PC-3 (cell line): Measurements from ENCODE around the gene GAPDH.

Experiments used
- CTCF ChIP-seq: fragments of 300-600 bp; sonication (generic); conservative IDR thresholded peaks from 2 replicates; pipeline ENCODE4 v1.5.1; 2017; ENCODE audit warnings: antibody characterized with exemption, low read depth, mild to moderate bottlenecking, low read length
- EZH2 ChIP-seq: fragments of 300-600 bp; sonication (generic); IDR thresholded peaks from one replicate; pipeline ENCODE4 v1.6.1; 2017; ENCODE audit warnings: antibody characterized with exemption, mild to moderate bottlenecking, low read length; ENCODE audit not compliant: unreplicated experiment

GRCh38 chr12:6575648-6576047 lies 41.3 kb downstream of the GAPDH start:
- TF ChIP-seq EZH2 (no peak), CTCF (no peak)
